Activated CD8-positive, alpha-beta T cell treated with anti-CD3 and anti-CD28 coated beads for 36 hours (primary cell): ENCODE data around the gene PLAC1. TPM values are rescaled to one million over a fixed set of nuclear protein-coding genes. Genes with fewer than 3 reads are reported as not detected.

Source experiments
- ATAC-seq: fragments of 200-7000 bp; cut with Tn5 transposase; one replicate; pipeline ENCODE4 v1.10.0; 2021; ENCODE audit warnings: mild to moderate bottlenecking, moderate library complexity
- CTCF ChIA-PET: fragments of 350-600 bp; sonication (Branson Sonifier 250); formaldehyde crosslinking; loops from one replicate; lab custom pipeline; 2021; ENCODE audit warnings: antibody characterized with exemption; lab: Charles Lee
- POLR2A ChIA-PET: fragments of 350-600 bp; sonication (Branson Sonifier 250); formaldehyde crosslinking; loops from one replicate; lab custom pipeline; 2021; ENCODE audit warnings: antibody characterized with exemption; lab: Charles Lee
- DNase-seq: peaks from one replicate; pipeline ENCODE4 v3.0.0-alpha.2; 2020
- H3K27ac Mint-ChIP-seq: one replicate; pipeline ENCODE4 v1.8.0; 2021; ENCODE audit warnings: mild to moderate bottlenecking, mixed read lengths
- H3K27me3 Mint-ChIP-seq: one replicate; pipeline ENCODE4 v1.8.0; 2021; ENCODE audit warnings: mixed read lengths
- H3K36me3 Mint-ChIP-seq: one replicate; pipeline ENCODE4 v1.8.0; 2021; ENCODE audit warnings: low read depth, mixed read lengths
- H3K4me1 Mint-ChIP-seq: one replicate; pipeline ENCODE4 v1.8.0; 2021; ENCODE audit warnings: low read depth, mixed read lengths
- H3K4me3 Mint-ChIP-seq: one replicate; pipeline ENCODE4 v1.8.0; 2021; ENCODE audit warnings: mild to moderate bottlenecking, moderate library complexity, mixed read lengths
- H3K9me3 Mint-ChIP-seq: one replicate; pipeline ENCODE4 v1.8.0; 2021; ENCODE audit warnings: mixed read lengths
- intact Hi-C: fragments of 100-400 bp; cut with micrococcal nuclease; formaldehyde crosslinking; loops from one replicate; pipeline ENCODE4 v1.10.0; 2022
- total RNA-seq, 2 experiments: library from RNA; stranded (reverse); gene quantifications; one replicate each; pipeline ENCODE4 v1.2.3, GENCODE V29; 2021
- TF ChIP-seq, protein P1 (sequence below): fragments of 200-600 bp; IDR thresholded peaks from one replicate; pipeline ENCODE4 v1.8.0; 2022; ENCODE audit warnings: antibody characterized with exemption, mild to moderate bottlenecking

PLAC1 gene
- total RNA-seq, 2 experiments from 2014 or later, result not detected

DNA sequence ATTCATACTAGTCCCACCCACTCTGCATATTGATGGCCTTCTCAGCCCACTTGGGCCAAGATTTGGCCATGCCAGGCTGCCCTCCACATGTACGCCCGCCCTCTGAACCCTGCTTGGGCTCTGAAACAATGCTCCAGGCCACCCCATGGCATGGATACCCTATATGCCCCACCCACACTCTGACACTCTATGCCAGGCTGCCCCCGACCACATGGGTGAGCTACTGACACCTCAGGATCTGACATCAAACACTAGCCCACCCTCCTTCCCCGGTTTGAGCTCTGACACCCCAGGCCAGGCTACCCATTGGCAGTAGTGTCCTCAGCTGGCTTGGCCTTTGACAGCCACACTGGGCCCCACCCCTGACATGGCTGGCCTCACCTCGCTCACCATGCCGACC is 128.8 kb downstream of the PLAC1 start:
- no peaks in the 10 kb centered on the region for H3K4me1 Mint-ChIP-seq
- DNase-seq (no peak), ATAC-seq (no peak)
- peaks cover 4% of the 10 kb centered on the region for H3K36me3 Mint-ChIP-seq
- TF ChIP-seq, protein P1, sequence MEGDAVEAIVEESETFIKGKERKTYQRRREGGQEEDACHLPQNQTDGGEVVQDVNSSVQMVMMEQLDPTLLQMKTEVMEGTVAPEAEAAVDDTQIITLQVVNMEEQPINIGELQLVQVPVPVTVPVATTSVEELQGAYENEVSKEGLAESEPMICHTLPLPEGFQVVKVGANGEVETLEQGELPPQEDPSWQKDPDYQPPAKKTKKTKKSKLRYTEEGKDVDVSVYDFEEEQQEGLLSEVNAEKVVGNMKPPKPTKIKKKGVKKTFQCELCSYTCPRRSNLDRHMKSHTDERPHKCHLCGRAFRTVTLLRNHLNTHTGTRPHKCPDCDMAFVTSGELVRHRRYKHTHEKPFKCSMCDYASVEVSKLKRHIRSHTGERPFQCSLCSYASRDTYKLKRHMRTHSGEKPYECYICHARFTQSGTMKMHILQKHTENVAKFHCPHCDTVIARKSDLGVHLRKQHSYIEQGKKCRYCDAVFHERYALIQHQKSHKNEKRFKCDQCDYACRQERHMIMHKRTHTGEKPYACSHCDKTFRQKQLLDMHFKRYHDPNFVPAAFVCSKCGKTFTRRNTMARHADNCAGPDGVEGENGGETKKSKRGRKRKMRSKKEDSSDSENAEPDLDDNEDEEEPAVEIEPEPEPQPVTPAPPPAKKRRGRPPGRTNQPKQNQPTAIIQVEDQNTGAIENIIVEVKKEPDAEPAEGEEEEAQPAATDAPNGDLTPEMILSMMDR, result no peak
- no peak overlapping the region for H3K27ac Mint-ChIP-seq
- no peak overlapping the region for H3K4me3 Mint-ChIP-seq
- POLR2A ChIA-PET, result no interaction called here
- no peaks in the 10 kb centered on the region for H3K9me3 Mint-ChIP-seq
- H3K27me3 Mint-ChIP-seq, result no peaks in the 10 kb centered on the region
- CTCF ChIA-PET, result no interaction called here
- intact Hi-C loops, result loop anchor here (10.0 kb wide), 1 partner anchor 225 kb away; no protein-coding TSS in a partner anchor

GRCh38 chrX:134528960-134529359 is 129.3 kb downstream of the PLAC1 start:
- ATAC-seq, result no peak
- H3K36me3 Mint-ChIP-seq, result peaks cover 4% of the 10 kb centered on the region
- no peak for DNase-seq
- intact Hi-C loops, result loop anchor here (10.0 kb wide), 1 partner anchor 226 kb away; no protein-coding TSS in a partner anchor
- ChIA-PET CTCF (no interaction called here), POLR2A (interaction anchor here (0.7 kb wide), 1 partner anchor 9 kb away, joined by 3 read pairs; no protein-coding TSS in a partner anchor)
- H3K4me3 Mint-ChIP-seq, result no peak overlapping the region
- H3K4me1 Mint-ChIP-seq, result no peaks in the 10 kb centered on the region
- H3K27ac Mint-ChIP-seq, result no peak overlapping the region
- H3K27me3 Mint-ChIP-seq, result no peaks in the 10 kb centered on the region
- TF ChIP-seq, protein P1, result no peak
- H3K9me3 Mint-ChIP-seq, result no peaks in the 10 kb centered on the region

GRCh38 chrX:134526399-134526798 is 131.9 kb downstream of the PLAC1 start:
- Mint-ChIP-seq H3K36me3 (peaks cover 6% of the 10 kb centered on the region), H3K4me1 (peaks cover 6% of the 10 kb centered on the region), H3K4me3 (no peak overlapping the region), H3K27me3 (no peaks in the 10 kb centered on the region), H3K27ac (no peak overlapping the region), H3K9me3 (no peaks in the 10 kb centered on the region)
- POLR2A ChIA-PET, result no interaction called here
- ATAC-seq (no peak), DNase-seq (no peak)
- TF ChIP-seq, protein P1, result no peak
- intact Hi-C loops, result loop anchor here (10.0 kb wide), 1 partner anchor 228 kb away; no protein-coding TSS in a partner anchor
- CTCF ChIA-PET, result interaction anchor here (1.1 to 1.2 kb wide), 2 partner anchors 237 to 311 kb away, joined by 3 read pairs; no protein-coding TSS in a partner anchor

- CTCF ChIA-PET, result no interaction called here
- POLR2A ChIA-PET, result no interaction called here
- H3K27me3 Mint-ChIP-seq, result no peaks in the 10 kb centered on the region
- ATAC-seq (no peak), DNase-seq (no peak)
- TF ChIP-seq, protein P1, result no peak
- intact Hi-C loops, result loop anchor here (10.0 kb wide), 1 partner anchor 230 kb away; no protein-coding TSS in a partner anchor
- no peaks in the 10 kb centered on the region for H3K9me3 Mint-ChIP-seq
- H3K36me3 Mint-ChIP-seq, result peaks cover 10% of the 10 kb centered on the region
- H3K4me3 Mint-ChIP-seq, result no peak overlapping the region
- H3K27ac Mint-ChIP-seq, result no peak overlapping the region
- peaks cover 6% of the 10 kb centered on the region for H3K4me1 Mint-ChIP-seq
Observed at GRCh38 chrX:134525086-134525792, 133.0 kb downstream of the PLAC1 start.

DNA sequence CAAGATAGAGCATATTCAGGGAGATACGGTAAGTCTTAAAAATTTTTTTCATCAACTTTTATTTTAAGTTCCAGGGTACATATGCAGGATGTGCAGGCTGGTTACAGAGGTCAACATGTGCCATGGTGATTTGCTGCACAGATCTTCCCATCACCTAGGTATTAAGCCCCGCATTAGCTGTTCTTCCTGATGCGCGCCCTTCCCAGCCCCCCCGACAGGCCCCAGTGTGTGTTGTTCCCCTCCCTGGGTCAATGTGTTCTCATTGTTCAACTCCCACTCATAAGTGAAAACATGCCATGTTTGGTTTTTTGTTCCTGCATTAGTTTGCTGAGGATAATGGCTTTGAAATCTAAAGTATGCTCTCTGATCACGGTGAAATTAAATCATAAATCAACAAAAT is 134.1 kb downstream of the PLAC1 start:
- Mint-ChIP-seq H3K27ac (no peak overlapping the region), H3K27me3 (no peaks in the 10 kb centered on the region), H3K4me1 (peaks cover 6% of the 10 kb centered on the region), H3K4me3 (no peak overlapping the region), H3K36me3 (peaks cover 10% of the 10 kb centered on the region), H3K9me3 (no peaks in the 10 kb centered on the region)
- ChIA-PET CTCF (no interaction called here), POLR2A (no interaction called here)
- TF ChIP-seq, protein P1, result no peak
- ATAC-seq, result no peak
- intact Hi-C loops, result loop anchor here (10.0 kb wide), 1 partner anchor 231 kb away; no protein-coding TSS in a partner anchor
- no peak for DNase-seq
